ENCODE measurements around the gene FMOD. TPM values are rescaled to one million over a fixed set of nuclear protein-coding genes. Genes with fewer than 3 reads are reported as not detected.

The FMOD gene
- 31.9 TPM for total RNA-seq

DNA sequence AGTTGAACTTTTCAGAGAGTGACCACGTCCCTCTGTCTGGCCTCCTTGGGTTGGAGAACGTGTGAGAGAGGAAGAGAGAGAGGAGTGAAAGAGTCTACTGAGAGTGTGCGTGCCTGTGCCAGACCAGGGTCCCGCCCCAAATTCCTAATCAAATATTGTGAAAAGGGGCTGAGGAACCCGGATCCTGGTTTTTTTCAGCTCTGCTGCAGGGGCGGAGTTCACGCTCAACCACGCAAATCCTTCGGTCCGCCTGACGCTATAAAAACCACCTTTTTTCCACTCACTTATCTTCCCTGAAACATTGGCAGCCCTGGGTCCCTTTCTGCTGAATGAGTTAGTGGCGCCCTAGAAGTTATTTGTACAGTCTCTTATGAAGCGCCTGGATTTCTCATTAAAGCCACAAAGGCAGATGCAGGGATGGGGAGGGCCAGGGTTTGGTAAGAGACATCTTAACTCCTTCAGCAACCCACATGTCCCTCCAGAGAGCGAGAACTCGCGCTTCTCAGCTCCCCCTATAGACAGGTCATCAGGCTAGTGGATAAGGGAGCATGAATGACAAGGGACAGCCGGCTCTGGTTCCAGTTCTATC is at the start of gene FMOD:
Gene FMOD, minus strand, starts transcription at position 86 of the 589 bp plus-strand sequence. CDS start 2,852 bp downstream, outside the sequence.
- peak; percentile 74 for DNase-seq

GRCh38 chr1:203396595-203397194 is 45.8 kb upstream of the FMOD start:
- DNase-seq: no peak

DNA sequence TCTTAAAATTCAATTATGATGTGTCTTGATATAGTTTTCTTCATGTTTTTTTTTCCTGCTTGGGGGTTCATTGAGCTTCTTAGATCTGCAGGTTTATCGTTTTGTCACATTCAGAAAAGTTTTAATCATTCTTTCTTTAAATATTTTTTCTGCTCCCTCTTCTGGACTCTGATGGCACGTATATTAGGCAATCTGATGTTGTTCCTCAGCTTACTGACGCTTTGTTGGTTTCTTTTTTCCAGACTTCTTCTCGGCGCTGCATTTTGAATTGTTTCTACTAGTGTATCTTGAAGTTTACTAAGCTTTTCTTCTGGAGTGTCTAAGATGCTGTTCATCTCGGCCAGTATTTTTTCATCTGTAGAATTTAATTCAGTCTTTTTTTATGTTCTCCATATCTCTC is 44.8 kb upstream of the FMOD start:
- DNase-seq: no peak

- no peak for DNase-seq
These were observed 39.4 kb upstream of the FMOD start for GRCh38 chr1:203390298-203390697.

DNA sequence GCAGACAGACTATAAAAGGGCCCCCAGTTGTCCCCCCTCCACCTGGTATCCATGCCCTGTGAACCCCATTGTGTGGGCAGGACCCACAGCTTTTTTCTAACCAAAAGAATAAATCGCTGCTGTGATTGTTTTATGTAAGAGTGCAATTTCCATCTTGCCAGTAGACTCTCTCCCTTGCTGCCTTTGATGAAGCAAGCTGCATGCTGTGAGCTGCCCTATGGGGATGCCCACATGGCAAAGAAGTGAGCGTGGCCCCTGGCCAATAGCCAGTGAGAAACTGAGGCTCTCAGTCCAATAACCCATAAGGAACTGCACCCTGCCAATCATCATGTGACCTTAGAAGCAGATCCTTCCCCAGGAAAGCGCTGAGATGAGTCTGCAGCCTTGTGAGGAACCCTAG is 37.8 kb upstream of the FMOD start:
- DNase-seq: no peak

DNA sequence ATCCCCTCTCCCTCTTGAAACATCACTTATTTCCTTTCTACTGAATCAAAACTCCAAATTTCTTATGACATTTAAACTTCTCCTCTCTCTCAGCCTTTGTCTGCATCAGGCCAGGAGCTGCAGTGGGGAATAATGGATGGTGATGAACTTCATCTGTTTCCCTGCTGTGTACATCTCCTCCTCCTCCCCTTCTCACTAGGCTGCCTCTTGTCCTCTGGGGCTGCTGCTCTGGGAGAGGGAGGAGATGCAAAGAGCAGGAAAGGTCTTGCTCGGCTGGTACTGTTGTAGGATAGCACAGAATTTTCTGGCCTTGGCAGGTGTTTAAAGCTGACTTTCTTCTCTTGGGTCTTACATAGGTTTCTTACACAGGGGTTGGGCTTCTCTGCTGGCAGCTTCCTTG is 31.1 kb upstream of the FMOD start:
- DNase-seq: peak; percentile 64

DNA sequence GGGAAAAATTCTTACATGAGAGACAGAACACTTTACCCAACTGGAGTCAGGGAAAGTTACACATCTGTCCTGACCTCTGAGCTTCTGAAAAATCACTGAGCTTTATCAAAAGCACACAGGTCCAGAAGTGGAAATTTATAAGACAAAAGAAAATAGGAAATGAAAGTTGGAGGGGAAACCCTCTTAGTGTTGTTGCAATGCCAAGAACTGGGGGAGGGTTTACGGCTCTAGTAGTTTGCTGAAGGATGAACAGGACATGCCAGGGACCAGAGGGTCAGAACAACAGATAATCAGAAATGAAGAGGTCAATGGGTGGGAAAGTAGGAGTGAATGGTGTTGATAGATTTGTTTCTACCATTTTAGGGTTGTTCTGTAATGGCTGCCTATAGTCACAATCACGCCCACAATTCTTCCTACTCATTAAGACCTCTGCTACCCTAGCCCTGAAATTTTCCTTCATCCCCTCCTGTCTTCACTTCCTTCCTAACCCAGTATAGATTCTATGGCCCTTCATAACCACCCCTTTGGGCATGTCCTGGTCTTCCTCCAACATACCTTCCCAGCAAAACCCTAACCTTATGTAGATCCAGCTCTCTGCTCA is 30.3 kb upstream of the FMOD start:
- DNase-seq: no peak

DNA sequence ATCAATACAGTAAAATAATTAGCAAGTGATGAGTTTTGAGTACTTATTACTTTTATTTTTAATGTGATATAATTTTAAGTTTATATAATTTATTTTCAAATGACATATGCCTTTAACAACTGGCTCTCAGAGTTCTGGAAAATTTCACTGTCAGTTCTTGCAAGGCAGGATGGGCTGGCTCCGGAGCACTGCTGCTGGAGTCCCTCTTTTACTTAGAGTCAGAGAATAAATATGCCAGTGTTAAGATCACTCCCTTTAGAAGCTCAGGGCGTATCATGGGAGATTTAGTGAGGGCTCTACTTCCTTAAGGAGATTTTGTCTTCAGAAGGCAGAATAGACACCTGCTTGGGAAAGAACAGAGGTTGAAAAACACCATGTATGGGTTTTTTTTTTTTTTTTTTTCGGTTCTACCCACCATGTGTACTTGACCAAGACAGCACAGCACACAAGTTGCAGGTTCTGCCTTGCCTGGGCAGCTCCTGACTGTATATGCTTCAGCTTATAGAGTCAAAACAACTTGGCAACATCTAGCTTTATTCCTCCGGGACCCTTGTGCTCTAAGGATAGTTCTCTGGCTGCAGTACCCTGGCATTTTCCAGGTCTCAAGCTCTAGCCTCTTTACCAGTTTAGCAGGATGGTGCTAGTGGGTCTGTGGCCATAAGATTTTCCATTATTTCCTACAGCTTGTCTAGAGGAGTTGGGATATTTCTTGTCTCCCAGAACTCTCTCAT is 29.7 kb upstream of the FMOD start:
- no peak for DNase-seq

- DNase-seq: peak; percentile 23
These were observed 28.9 kb upstream of the FMOD start for GRCh38 chr1:203379825-203380224.

DNA sequence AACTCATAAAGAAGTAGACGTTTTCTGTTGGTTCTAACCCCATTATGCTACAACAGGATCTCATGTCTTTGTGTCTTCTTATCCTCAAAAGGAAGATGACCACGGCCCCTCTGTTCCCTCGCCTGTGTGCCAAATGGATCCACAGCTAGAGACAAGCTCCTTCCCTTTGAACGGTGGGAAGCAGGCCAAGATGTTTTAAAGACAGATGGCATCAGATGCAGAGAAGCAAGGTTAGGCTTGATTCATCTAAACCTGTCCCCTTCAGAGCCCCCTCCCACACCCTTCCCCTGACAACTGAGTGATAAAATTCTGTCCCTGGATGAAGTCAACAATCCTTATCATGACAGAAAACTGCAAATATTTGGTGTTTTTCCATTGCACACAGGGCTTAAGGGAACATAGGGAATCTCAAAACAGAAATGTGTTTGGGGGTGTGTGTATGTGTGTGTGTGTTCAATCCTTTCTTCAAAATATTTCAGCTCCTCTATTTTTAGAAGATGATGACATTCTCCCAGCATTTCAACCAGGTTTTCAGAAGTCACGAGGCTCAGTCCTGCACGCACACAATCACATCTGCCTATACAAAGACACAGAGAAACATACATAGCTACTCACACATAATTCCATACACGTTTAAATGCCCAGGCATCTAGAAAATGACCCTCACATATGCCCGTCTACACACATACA is 27.8 kb upstream of the FMOD start:
- peak; percentile 93 for DNase-seq

GRCh38 chr1:203373991-203374390 is 23.1 kb upstream of the FMOD start:
- DNase-seq: no peak

- no peak for DNase-seq
These were observed 22.1 kb upstream of the FMOD start for GRCh38 chr1:203373002-203373401.

DNA sequence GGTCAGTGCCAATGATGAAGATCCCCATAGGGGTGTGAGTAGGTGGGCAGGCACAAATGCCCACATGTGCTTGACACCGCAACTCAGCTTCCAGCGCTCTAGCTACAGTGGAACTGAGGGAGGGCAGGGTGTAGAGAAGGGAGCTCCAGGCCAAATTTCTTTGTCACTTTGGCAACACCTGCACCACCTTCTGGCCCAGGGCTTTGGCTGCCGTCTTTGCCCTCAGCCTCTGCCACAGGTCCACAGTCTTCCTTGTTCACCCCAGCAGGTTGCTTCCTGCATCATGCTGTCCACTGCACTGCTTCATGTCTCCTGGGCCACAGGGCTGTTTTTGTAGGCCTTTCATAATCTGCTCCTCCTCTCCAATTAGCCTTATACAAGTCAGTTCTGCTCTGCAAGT is 20.4 kb upstream of the FMOD start:
- no peak for DNase-seq

- DNase-seq: no peak
These were observed 18.7 kb upstream of the FMOD start for GRCh38 chr1:203369666-203370065.

DNA sequence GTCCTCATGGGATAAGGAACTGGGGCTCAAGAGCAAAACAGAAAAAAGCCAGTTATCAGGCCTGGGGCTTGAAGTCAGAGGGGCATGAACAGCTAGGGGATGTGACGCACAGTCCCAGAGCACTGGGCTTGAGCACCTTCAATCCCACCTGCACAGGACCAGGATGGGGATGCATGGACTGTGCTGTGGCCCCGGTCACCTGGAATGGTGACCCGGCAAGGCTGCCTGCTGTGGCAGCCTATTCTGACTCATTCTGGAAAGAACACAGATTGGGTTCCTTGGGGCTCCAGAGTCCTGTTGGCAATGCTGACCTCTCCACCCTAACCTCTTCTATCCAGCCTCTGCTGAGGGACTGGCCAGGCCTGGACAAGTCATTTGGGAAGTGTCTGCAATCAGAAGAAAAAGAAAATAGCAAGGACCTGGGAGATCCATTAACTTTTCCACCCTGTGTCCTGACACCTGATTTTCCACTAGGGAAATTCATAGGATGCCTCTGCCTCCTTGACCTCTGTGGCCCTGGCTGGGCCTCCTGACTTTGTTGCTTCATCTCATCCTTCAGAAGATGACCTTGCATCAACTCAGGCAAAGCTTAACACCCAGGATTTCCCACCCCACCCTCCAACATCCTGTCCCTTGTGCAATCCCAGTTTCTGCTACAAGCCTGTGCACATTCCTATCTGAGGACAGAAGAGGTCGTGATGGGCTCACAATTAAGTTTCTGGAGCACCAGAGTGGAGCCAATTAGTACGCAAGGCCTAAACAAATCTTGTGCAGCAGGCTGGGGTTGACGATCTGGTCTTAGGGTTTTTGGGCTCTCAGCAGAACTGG is 17.9 kb upstream of the FMOD start:
- DNase-seq: peak; percentile 73

DNA sequence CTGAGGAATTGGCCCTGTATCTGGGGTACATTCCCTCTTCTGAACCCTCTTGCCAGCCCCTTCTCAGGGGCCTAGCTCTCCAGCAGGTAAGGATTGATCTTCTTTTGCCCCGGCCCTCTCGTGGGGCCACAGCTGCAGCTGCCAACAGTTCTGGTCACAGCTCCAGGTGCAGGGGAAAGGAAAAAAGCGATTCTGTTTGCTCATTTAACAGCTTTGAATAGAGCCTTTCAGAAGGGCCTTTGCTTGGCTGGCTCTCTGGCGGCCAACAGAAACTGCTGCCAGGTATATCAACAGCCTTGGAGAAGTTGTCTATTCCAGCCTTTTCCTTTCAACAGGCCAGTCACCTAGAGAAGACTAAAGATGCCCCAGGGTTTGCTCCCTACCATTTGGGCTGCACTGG is 16.1 kb upstream of the FMOD start:
- DNase-seq: no peak

GRCh38 chr1:203366476-203366875 is 15.6 kb upstream of the FMOD start:
- DNase-seq: no peak

DNA sequence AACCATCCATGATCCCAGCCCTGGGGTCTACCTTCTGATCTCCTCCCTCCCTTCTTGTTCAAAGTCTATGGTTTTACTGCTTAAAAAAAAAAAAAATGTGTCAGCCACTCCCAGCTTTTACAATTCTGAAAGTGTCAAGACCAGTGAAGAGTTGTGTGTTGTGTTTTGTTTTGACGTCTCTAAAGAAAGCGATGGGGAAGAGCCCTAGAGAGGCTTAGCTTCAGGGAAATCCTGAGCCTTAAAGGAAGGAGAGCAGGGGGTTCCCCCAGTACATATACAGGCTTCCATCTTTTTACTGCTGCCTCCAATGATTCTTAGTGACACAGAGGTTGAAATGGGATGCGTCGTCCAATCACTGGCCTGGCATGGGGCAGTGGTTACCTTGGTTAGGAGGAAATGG is 13.9 kb upstream of the FMOD start:
- DNase-seq: no peak

GRCh38 chr1:203364094-203364801 is 13.3 kb upstream of the FMOD start:
- no peak for DNase-seq

- DNase-seq: peak; percentile 55
These were observed 11.8 kb upstream of the FMOD start for GRCh38 chr1:203362720-203363025.

GRCh38 chr1:203361945-203362719 is 11.2 kb upstream of the FMOD start:
- DNase-seq: no peak

Measured in skin of body (tissue), 2 donors.